Measurements from ENCODE around the gene PPP2R5A.

Gene PPP2R5A

DNA sequence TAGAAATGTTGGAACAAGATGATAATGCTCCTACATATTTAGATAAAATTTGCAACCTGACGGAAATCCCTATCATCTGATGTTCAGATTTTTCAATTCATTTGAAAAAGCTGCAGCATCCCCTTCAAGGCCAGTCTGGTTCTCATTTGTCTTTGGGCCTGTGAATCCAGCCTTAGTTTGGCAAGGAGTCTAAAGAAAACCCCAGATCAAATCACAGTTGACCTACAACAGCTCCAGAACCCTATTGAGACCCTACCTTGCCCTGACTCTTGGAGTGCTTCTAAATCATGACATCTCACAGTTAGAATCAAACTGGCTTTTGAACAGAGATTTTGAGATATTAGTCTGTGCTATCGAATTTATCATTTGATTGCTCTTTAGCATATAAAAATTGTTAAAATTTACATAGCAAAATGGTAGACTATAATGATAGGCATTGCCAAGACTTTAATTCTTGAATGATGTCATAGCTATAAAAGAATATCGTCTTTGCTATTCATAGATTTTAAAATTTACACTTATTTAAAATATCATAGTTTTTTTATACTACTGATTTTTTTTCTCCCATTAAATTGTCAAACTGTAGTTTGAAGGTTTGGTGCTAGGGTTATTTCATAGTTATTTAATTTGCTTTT lies 2.2 kb downstream of the PPP2R5A start:
- POLR2A ChIA-PET, result interaction anchor here (0.5 to 0.9 kb wide), 2 partner anchors 65 to 68 kb away, joined by 3 to 4 read pairs; no protein-coding TSS in a partner anchor

More for the DNA sequence above, 2.2 kb downstream of the PPP2R5A start:
- H3K9me3 ChIP-seq (ENCODE audit: control insufficient read depth, insufficient read depth, low read depth, low read length), result no peaks in the 10 kb centered on the region
- H3K27ac ChIP-seq (ENCODE audit: extremely low read depth, low read depth, low read length), result no peak overlapping the region
- no peaks in the 10 kb centered on the region for H3K36me3 ChIP-seq (ENCODE audit: control insufficient read depth in 2 of 2, insufficient read depth in 1 of 2, low read length in 2 of 2)
- TF ChIP-seq ZNF211 (tag by site-specific recombination; IDR thresholded peaks at IDR 0.05; ENCODE audit: low read depth), result no peak
- no peak for TF ChIP-seq ZNF513 (tag by site-specific recombination; IDR thresholded peaks at IDR 0.05)
- TF ChIP-seq AEBP2 (tag by site-specific recombination; IDR thresholded peaks at IDR 0.05; ENCODE audit: borderline replicate concordance), result no peak
- no peak for TF ChIP-seq ZNF768 (tag by site-specific recombination; IDR thresholded peaks at IDR 0.05)
- TF ChIP-seq ZNF707 (tag by site-specific recombination; IDR thresholded peaks at IDR 0.05), result no peak
- no peak for TF ChIP-seq ZNF677 (tag by site-specific recombination; IDR thresholded peaks at IDR 0.05)
- TF ChIP-seq ZNF184 (tag by site-specific recombination; IDR thresholded peaks at IDR 0.05), result no peak
- TF ChIP-seq ZNF701 (tag by site-specific recombination; IDR thresholded peaks at IDR 0.05), result no peak
- TF ChIP-seq, protein P1, sequence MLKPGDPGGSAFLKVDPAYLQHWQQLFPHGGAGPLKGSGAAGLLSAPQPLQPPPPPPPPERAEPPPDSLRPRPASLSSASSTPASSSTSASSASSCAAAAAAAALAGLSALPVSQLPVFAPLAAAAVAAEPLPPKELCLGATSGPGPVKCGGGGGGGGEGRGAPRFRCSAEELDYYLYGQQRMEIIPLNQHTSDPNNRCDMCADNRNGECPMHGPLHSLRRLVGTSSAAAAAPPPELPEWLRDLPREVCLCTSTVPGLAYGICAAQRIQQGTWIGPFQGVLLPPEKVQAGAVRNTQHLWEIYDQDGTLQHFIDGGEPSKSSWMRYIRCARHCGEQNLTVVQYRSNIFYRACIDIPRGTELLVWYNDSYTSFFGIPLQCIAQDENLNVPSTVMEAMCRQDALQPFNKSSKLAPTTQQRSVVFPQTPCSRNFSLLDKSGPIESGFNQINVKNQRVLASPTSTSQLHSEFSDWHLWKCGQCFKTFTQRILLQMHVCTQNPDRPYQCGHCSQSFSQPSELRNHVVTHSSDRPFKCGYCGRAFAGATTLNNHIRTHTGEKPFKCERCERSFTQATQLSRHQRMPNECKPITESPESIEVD (tag by site-specific recombination; IDR thresholded peaks at IDR 0.05), result 0 out of 2 replicates have a peak, but pooled peaks have one; percentile 17
- no peak for TF ChIP-seq ZNF518A (tag by site-specific recombination; conservative IDR thresholded peaks at IDR 0.05; ENCODE audit: low read depth)
- TF ChIP-seq, protein P2, sequence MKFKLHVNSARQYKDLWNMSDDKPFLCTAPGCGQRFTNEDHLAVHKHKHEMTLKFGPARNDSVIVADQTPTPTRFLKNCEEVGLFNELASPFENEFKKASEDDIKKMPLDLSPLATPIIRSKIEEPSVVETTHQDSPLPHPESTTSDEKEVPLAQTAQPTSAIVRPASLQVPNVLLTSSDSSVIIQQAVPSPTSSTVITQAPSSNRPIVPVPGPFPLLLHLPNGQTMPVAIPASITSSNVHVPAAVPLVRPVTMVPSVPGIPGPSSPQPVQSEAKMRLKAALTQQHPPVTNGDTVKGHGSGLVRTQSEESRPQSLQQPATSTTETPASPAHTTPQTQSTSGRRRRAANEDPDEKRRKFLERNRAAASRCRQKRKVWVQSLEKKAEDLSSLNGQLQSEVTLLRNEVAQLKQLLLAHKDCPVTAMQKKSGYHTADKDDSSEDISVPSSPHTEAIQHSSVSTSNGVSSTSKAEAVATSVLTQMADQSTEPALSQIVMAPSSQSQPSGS (tag by site-specific recombination; IDR thresholded peaks at IDR 0.05; ENCODE audit: low read depth), result peak; percentile 89
- no peak for TF ChIP-seq ZNF112 (tag by site-specific recombination; IDR thresholded peaks at IDR 0.05)
- no peak for TF ChIP-seq ZNF24 (tag by site-specific recombination; IDR thresholded peaks at IDR 0.05)
- TF ChIP-seq ZNF629 (tag by site-specific recombination; IDR thresholded peaks at IDR 0.05), result peak; percentile 52
- no peak for TF ChIP-seq ZNF621 (tag by site-specific recombination; IDR thresholded peaks at IDR 0.05)
- TF ChIP-seq KLF8 (tag by site-specific recombination; IDR thresholded peaks at IDR 0.05), result no peak
- peak; percentile 36; the same call in 1 of the 2 replicates for TF ChIP-seq ZNF335 (tag by site-specific recombination; conservative IDR thresholded peaks at IDR 0.05)
- TF ChIP-seq ZNF23 (tag by site-specific recombination; IDR thresholded peaks at IDR 0.05; ENCODE audit: borderline replicate concordance), result no peak
- no peak for TF ChIP-seq ZNF324 (tag by site-specific recombination; IDR thresholded peaks at IDR 0.05)
- no peak for TF ChIP-seq ZNF433 (tag by site-specific recombination; IDR thresholded peaks at IDR 0.05; ENCODE audit: low read depth)
- TF ChIP-seq KLF1 (tag by site-specific recombination; IDR thresholded peaks at IDR 0.05), result no peak
- TF ChIP-seq ZNF843 (tag by site-specific recombination; IDR thresholded peaks at IDR 0.05), result no peak
- TF ChIP-seq ZNF510 (tag by site-specific recombination; IDR thresholded peaks at IDR 0.05; ENCODE audit: insufficient replicate concordance), result no peak
- H3K4me3 ChIP-seq (ENCODE audit: low read depth, low read length), result peak overlapping the region; percentile 82
- H3K4me1 ChIP-seq (ENCODE audit: control insufficient read depth, insufficient read depth, low read length), result peaks cover 15% of the 10 kb centered on the region; the same call in 1 of the 2 replicates
- CTCF ChIA-PET, result interaction anchor here (1.2 to 3.1 kb wide), 4 partner anchors 9 to 252 kb away, joined by 4 to 16 read pairs (median 12); partner anchors contain the start of genes DTL and INTS7

Data from HEK293 (cell line).